ENCODE measurements around the gene ADAMTS12.

ADAMTS12 gene

DNA sequence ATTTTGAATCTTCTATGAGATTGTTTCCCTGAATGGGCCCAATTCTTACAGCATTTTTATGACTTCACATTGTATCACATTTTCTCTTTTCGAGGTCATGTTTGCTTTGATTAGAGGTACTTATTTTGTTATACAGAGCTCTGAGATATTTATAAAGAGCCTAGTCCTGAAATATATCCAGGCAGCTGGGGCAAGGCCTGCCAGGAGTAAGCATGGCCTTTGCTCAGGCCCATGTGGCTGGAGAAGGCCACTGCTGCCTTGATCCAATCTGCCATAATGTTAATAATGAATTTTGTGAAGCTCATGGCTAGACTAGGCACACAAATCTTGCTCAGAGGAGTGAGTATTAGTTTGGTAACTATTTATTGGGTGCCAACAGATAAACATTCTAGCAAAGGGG, 355.0 kb downstream of the ADAMTS12 start:
- H3K4me3 ChIP-seq (ENCODE audit: low read length) = no peak overlapping the region
- no peak for DNase-seq (ENCODE audit: low read depth)
- TF ChIP-seq, protein P1, sequence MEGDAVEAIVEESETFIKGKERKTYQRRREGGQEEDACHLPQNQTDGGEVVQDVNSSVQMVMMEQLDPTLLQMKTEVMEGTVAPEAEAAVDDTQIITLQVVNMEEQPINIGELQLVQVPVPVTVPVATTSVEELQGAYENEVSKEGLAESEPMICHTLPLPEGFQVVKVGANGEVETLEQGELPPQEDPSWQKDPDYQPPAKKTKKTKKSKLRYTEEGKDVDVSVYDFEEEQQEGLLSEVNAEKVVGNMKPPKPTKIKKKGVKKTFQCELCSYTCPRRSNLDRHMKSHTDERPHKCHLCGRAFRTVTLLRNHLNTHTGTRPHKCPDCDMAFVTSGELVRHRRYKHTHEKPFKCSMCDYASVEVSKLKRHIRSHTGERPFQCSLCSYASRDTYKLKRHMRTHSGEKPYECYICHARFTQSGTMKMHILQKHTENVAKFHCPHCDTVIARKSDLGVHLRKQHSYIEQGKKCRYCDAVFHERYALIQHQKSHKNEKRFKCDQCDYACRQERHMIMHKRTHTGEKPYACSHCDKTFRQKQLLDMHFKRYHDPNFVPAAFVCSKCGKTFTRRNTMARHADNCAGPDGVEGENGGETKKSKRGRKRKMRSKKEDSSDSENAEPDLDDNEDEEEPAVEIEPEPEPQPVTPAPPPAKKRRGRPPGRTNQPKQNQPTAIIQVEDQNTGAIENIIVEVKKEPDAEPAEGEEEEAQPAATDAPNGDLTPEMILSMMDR (conservative IDR thresholded peaks at IDR 0.05; ENCODE audit: low read length) = no peak

- H3K4me3 ChIP-seq (ENCODE audit: low read length) = no peak overlapping the region
- TF ChIP-seq, protein P1 (conservative IDR thresholded peaks at IDR 0.05; ENCODE audit: low read length) = no peak
- no peak for DNase-seq (ENCODE audit: low read depth)
These were observed 360.0 kb downstream of the ADAMTS12 start for GRCh38 chr5:33531824-33532223.

DNA sequence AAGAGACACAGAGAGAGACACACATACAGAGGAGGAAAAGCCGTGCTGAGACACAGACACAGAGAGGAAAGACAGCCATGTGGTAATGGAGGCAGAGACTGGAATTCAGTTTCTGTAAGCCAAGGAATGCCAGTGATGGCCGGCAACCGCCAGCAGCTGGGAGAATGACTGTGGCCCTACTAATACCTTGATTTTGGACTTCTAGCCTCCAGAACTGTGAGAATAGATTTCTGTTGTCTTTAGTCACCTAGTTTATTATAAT, 360.8 kb downstream of the ADAMTS12 start:
- no peak for DNase-seq (ENCODE audit: low read depth)
- TF ChIP-seq, protein P1 (conservative IDR thresholded peaks at IDR 0.05; ENCODE audit: low read length) = no peak

GRCh38 chr5:33530183-33531036, 361.4 kb downstream of the ADAMTS12 start:
- TF ChIP-seq, protein P1 (conservative IDR thresholded peaks at IDR 0.05; ENCODE audit: low read length) = no peak
- H3K4me3 ChIP-seq (ENCODE audit: low read length) = no peak overlapping the region
- DNase-seq (ENCODE audit: low read depth) = no peak

More for the DNA sequence above, 360.8 kb downstream of the ADAMTS12 start:
- H3K4me3 ChIP-seq (ENCODE audit: low read length) = no peak overlapping the region

DNA sequence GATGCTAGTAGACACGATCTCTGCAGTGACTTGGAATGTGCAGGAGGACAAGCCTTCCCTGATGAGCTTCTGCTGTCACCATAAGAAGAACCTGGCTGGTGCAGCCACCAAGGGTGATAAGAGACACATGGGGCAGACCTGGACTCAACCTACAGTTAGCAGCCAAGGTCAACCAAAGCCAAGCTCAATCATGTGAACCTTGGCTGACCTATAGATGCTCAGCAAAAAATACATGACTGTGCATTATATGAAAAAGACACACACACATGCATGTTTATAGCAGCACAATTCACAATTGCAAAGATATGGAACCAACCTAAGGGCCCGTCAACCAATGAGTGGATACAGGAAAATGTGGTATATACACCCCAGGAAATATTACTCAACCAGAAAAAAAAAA, 364.1 kb downstream of the ADAMTS12 start:
- TF ChIP-seq, protein P1 (conservative IDR thresholded peaks at IDR 0.05; ENCODE audit: low read length) = no peak
- no peak for DNase-seq (ENCODE audit: low read depth)

DNA sequence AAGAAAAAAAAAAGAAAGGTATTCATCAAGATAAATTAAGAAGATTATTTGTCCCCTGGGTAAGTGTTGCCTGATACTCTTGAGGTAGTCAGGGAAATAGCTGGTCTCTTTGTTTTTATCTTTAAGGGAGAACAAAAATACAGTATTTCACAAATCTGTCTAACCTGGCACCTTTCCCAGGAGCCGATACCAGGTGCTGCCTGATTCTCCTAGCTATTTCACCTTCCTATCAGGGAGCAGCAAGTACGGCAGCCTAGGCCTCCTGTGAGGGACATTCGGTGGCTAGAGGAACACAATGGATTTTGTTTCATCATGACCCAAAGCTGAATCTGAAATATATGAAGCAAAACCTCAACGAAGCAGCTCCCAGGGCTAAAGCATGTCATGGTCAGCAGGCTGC, 365.0 kb downstream of the ADAMTS12 start:
- TF ChIP-seq, protein P1 (conservative IDR thresholded peaks at IDR 0.05; ENCODE audit: low read length) = no peak
- H3K4me3 ChIP-seq (ENCODE audit: low read length) = no peak overlapping the region
- DNase-seq (ENCODE audit: low read depth) = no peak

More for the DNA sequence above, 364.1 kb downstream of the ADAMTS12 start:
- H3K4me3 ChIP-seq (ENCODE audit: low read length) = no peak overlapping the region

GRCh38 chr5:33524476-33524875, 367.3 kb downstream of the ADAMTS12 start:
- TF ChIP-seq, protein P1 (conservative IDR thresholded peaks at IDR 0.05; ENCODE audit: low read length) = no peak
- H3K4me3 ChIP-seq (ENCODE audit: low read length) = no peak overlapping the region
- DNase-seq (ENCODE audit: low read depth) = peak; percentile 37
